ACHN (cell line): ENCODE results near the gene NAV1.
"Not testable (repeated sequence)": the region's sequence is repeated elsewhere in the genome, so short reads cannot be mapped to it uniquely, and the experiment has no call there.

Source experiments
- DNase-seq: peaks from one replicate; pipeline ENCODE4 v3.0.0-alpha.2; 2015
- in situ Hi-C: cut with HindIII; loops from 2 replicates; pipeline ENCODE4 v1.10.0; 2017; ENCODE audit warnings: low sequenced_read_pairs, low pct_ligation_motif_present, low pct_unique_long_range_greater_than_20kb

The NAV1 gene

GRCh38 chr1:201537467-201537866 is 1.5 kb upstream of the NAV1 start:
- DNase-seq: no peak
- in situ Hi-C loops: loop anchor here (25.0 kb wide), 1 partner anchor 250 kb away; no protein-coding TSS in a partner anchor

GRCh38 chr1:201537891-201538611 is 876 bp upstream of the NAV1 start:
- DNase-seq: peak; percentile 62

GRCh38 chr1:201539561-201540431 is 869 bp downstream of the NAV1 start:
- in situ Hi-C loops: loop anchor here (25.0 kb wide), 1 partner anchor 248 kb away; no protein-coding TSS in a partner anchor
- DNase-seq: peak; percentile 61

More at GRCh38 chr1:201537891-201538611, 876 bp upstream of the NAV1 start:
- in situ Hi-C loops: loop anchor here (25.0 kb wide), 1 partner anchor 249 kb away; no protein-coding TSS in a partner anchor

DNA sequence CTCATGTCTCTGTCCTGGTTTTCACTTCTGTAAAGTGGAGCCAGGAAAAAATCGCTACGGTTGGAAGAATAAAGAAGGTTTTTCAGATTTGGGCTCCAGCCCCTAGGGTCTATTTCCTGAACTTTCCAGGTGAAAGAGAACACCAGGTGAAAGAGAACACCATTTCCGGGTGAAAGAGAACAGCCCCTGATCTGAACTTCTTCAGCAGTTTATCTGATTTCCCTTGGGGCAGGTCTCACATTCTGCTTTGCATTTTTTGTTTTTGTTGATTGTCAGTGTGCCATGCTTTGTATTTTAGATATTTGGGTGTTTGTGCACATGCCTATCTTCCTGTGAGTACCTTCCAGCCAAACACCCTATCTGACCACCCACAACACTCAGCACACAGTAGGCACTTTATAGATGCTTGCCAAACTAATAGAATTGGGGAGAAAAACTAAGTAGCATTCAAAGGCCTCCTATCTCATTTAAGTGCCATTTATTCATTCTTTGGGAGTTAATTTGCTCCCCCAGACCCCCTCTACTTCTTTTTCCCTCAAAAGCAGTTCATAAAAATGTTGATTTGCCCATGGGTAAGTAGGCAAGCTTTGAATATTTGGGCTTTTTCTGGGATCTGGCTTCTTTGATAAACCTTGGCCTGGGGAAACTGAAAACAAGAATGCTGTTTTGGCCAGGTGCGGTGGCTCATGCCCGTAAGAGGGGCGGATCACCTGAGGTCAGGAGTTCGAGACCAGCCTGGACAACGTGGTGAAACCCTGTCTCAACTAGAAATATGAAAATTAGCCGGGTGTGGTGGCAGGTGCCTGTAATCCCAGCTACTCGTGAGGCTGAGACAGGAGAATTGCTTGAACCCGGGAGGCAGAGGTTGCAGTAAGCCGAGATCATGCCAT is 2.2 kb downstream of the NAV1 start:
- DNase-seq: no peak
- in situ Hi-C loops: loop anchor here (25.0 kb wide), 1 partner anchor 246 kb away; no protein-coding TSS in a partner anchor

- DNase-seq: peak; percentile 62
- in situ Hi-C loops: loop anchor here (25.0 kb wide), 1 partner anchor 245 kb away; no protein-coding TSS in a partner anchor
These were observed 3.5 kb downstream of the NAV1 start for GRCh38 chr1:201542309-201543035.

DNA sequence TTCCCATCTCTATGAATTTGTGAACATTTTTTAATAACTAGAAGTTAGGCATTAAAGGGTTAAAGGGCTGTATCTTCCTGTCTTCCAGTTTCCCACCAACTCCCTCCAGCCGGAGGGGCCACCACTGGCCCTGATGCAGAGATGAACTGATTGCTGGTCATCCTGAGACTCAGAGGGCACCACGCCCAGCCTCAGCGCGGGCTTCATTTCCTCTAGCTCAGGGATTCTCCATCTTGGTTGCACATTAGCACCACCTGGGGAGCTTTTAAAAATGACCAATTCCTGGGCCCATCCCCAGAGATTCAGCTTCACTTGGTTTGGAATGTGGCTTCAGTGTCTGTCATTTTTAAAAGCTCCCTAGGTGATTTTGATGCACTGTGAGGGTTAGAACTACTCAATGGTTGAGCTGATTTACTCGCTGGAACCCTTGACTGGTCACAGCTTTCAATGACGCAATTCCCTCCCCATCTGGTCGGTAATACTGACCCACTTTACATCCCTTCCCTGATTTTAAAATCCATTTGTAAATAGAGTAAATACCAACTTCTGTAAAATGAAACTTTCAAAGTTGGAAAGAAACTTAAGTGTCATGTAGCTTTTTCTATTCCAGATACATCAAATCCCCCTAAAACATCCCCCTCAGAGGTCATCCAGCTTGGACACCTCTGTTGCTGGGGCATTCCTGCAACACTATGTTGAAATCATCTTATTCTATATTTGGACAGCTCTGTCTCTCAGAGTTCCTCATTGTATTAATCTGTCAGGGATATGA is 5.1 kb downstream of the NAV1 start:
- in situ Hi-C loops: loop anchor here (25.0 kb wide), 1 partner anchor 243 kb away; no protein-coding TSS in a partner anchor

GRCh38 chr1:201544710-201545109 is 5.8 kb downstream of the NAV1 start:
- DNase-seq: no peak
- in situ Hi-C loops: loop anchor here (25.0 kb wide), 1 partner anchor 243 kb away; no protein-coding TSS in a partner anchor

More for the DNA sequence above, 5.1 kb downstream of the NAV1 start:
- no peak for DNase-seq

DNA sequence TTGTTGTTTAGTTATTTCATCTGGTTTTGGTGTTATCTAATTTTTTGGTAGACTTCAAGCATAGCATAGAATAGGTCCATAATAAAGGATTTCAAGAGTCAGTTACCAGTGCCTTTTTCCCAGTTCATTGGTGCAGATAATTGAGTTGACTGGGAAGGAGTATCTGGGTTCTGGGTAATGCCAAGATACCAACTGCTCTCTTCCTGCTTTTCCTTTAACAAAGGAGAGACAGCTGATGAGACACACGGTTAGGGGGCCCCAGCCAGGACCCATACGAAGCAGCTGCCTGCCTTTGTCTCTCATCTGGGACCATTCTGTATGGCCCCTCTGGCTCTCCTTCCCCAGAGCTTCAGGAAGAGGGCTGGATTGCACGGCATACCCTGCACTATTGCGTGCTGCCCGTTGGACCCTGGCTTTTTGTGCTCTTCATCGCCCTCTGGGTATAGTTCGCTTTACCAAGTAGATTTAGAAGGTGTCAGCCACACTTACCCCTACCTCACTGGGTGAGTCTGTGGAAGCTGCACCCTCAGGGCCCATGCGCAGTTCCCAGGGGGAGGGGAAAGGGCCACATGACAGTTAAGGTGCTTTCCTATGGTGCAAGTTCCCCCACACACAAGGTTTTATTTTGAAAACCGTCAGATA is 7.0 kb downstream of the NAV1 start:
- in situ Hi-C loops: loop anchor here (25.0 kb wide), 1 partner anchor 241 kb away; no protein-coding TSS in a partner anchor
- DNase-seq: peak; percentile 91

DNA sequence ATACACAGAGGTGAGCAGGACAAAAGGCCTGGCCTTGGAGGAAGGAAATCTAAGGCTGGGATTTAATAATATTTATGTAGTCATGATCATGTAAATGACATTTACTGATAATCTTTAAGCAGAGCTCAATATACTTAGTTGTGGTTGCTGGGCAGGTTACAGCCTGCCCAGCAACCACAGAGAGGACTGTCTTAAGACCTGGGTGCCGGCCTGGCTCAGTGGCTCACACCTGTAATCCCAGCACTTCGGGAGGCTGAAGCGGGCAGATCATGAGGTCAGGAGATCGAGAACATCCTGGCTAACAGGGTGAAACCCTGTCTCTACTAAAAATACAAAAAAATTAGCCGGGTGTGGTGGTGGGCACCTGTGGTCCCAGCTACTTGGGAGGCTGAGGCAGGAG is 10.6 kb downstream of the NAV1 start:
- in situ Hi-C loops: loop anchor here (25.0 kb wide), 1 partner anchor 238 kb away; no protein-coding TSS in a partner anchor
- DNase-seq: not testable (repeated sequence)

- DNase-seq: no peak
- in situ Hi-C loops: loop anchor here (25.0 kb wide), 1 partner anchor 111 kb away; no protein-coding TSS in a partner anchor
These were observed 12.2 kb downstream of the NAV1 start for GRCh38 chr1:201551096-201551495.

- in situ Hi-C loops: loop anchor here (25.0 kb wide), 1 partner anchor 110 kb away; no protein-coding TSS in a partner anchor
- peak; percentile 95 for DNase-seq
These were observed 13.2 kb downstream of the NAV1 start for GRCh38 chr1:201551877-201552731.

GRCh38 chr1:201552941-201553351 is 14.0 kb downstream of the NAV1 start:
- peak; percentile 84 for DNase-seq
- in situ Hi-C loops: loop anchor here (25.0 kb wide), 1 partner anchor 109 kb away; no protein-coding TSS in a partner anchor

DNA sequence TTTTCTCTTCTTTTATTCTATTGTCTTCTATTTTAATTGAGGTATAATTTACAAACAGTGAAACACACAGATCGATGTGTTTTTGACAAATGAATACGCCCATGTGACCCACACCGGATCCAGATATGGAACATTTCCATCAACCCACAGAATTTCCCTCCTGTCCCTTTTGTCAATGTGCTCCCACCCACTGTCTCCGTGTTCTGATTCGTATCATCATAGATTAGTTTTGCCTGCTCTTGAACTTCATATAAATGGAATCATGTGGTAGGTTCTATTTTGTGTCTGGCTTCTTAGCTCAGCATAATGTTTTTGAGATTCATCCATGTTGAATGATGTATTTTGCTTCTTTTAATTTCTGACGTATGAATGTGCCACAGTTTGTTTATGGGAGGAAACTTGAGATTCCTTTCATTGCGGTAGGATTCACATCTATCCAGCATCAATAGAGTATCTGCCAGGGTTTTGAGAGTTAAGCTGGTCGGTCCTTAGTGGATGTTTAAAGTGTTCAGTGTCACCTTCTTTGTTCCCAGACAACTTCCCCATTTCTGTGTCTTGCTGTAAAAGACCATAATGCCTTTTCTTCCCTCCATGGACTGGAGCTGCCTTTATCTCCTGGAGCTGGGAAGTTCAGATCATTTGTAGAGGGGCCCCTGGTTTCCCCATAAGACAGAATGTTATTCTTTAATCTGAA is 14.7 kb downstream of the NAV1 start:
- in situ Hi-C loops: loop anchor here (25.0 kb wide), 1 partner anchor 109 kb away; no protein-coding TSS in a partner anchor
- DNase-seq: no peak

- in situ Hi-C loops: loop anchor here (25.0 kb wide), 1 partner anchor 108 kb away; no protein-coding TSS in a partner anchor
- DNase-seq: no peak
These were observed 15.3 kb downstream of the NAV1 start for GRCh38 chr1:201554190-201554600.
